Loucy (cell line): ENCODE results near the gene SNAPC1.
"Not testable (repeated sequence)": the region's sequence is repeated elsewhere in the genome, so short reads cannot be mapped to it uniquely, and the experiment has no call there.

ENCODE experiments used
- H2AFZ ChIP-seq: fragments of 200-600 bp; sonication (generic); 2 replicates; pipeline ENCODE4 v1.6.0; 2016; ENCODE audit warnings: antibody characterized with exemption, mild to moderate bottlenecking, low read length, moderate library complexity
- H3F3A ChIP-seq: fragments of 200-600 bp; 2 replicates; pipeline ENCODE4 v1.6.0; 2016; ENCODE audit warnings: antibody characterized with exemption, low read depth, mild to moderate bottlenecking
- H3K27me3 ChIP-seq: fragments of 200-600 bp; sonication (generic); 2 replicates; pipeline ENCODE4 v1.6.1; 2014; ENCODE audit warnings: low read length, mild to moderate bottlenecking; ENCODE audit not compliant: insufficient read depth, poor library complexity, severe bottlenecking
- H3K36me3 ChIP-seq: fragments of 200-600 bp; sonication (generic); 2 replicates; pipeline ENCODE4 v1.6.1; 2016; ENCODE audit warnings: low read length; ENCODE audit not compliant: insufficient read depth
- H3K4me1 ChIP-seq: fragments of 200-600 bp; sonication (generic); 2 replicates; pipeline ENCODE4 v1.5.1; 2014; ENCODE audit warnings: low read length, mild to moderate bottlenecking; ENCODE audit not compliant: insufficient read depth, poor library complexity, severe bottlenecking
- H3K4me2 ChIP-seq: fragments of 200-600 bp; sonication (generic); 2 replicates; pipeline ENCODE4 v1.6.0; 2014; ENCODE audit warnings: antibody characterized with exemption, low read length, low read depth, mild to moderate bottlenecking; ENCODE audit not compliant: poor library complexity, severe bottlenecking
- H3K4me3 ChIP-seq: fragments of 200-600 bp; sonication (generic); 2 replicates; pipeline ENCODE4 v1.5.1; 2014; ENCODE audit warnings: low read length, mild to moderate bottlenecking, mixed read lengths; ENCODE audit not compliant: poor library complexity, severe bottlenecking
- H3K79me2 ChIP-seq: fragments of 200-600 bp; sonication (generic); 2 replicates; pipeline ENCODE4 v1.6.1; 2014; ENCODE audit warnings: low read length; ENCODE audit not compliant: insufficient read depth
- H3K9ac ChIP-seq: fragments of 200-600 bp; sonication (generic); 2 replicates; pipeline ENCODE4 v1.6.0; 2014; ENCODE audit warnings: mild to moderate bottlenecking, low read depth, low read length, moderate library complexity; ENCODE audit not compliant: poor library complexity, severe bottlenecking
- H3K9me2 ChIP-seq: fragments of 200-600 bp; sonication (generic); replicated peaks from 2 replicates; pipeline ENCODE4 v1.6.1; 2016; ENCODE audit warnings: low read depth, low read length, mixed read lengths
- H3K9me3 ChIP-seq: fragments of 200-600 bp; sonication (generic); 2 replicates; pipeline ENCODE4 v1.6.1; 2014; ENCODE audit warnings: mild to moderate bottlenecking, antibody characterized with exemption, low read length, low read depth; ENCODE audit not compliant: insufficient read depth
- H4K20me1 ChIP-seq: fragments of 200-600 bp; sonication (generic); 2 replicates; pipeline ENCODE4 v1.6.0; 2014; ENCODE audit warnings: antibody characterized with exemption, low read length, mild to moderate bottlenecking; ENCODE audit not compliant: insufficient read depth, poor library complexity, severe bottlenecking
- CTCF ChIP-seq: fragments of 200-600 bp; sonication (generic); conservative IDR thresholded peaks from 2 replicates; pipeline ENCODE4 v1.5.1; 2014; ENCODE audit warnings: mild to moderate bottlenecking, antibody characterized with exemption, low read length
- EZH2phosphoT487 ChIP-seq: fragments of 200-600 bp; IDR thresholded peaks from 2 replicates; pipeline ENCODE4 v1.6.1; 2018; ENCODE audit warnings: antibody characterized with exemption, mild to moderate bottlenecking, moderate library complexity, borderline replicate concordance

Gene SNAPC1

DNA sequence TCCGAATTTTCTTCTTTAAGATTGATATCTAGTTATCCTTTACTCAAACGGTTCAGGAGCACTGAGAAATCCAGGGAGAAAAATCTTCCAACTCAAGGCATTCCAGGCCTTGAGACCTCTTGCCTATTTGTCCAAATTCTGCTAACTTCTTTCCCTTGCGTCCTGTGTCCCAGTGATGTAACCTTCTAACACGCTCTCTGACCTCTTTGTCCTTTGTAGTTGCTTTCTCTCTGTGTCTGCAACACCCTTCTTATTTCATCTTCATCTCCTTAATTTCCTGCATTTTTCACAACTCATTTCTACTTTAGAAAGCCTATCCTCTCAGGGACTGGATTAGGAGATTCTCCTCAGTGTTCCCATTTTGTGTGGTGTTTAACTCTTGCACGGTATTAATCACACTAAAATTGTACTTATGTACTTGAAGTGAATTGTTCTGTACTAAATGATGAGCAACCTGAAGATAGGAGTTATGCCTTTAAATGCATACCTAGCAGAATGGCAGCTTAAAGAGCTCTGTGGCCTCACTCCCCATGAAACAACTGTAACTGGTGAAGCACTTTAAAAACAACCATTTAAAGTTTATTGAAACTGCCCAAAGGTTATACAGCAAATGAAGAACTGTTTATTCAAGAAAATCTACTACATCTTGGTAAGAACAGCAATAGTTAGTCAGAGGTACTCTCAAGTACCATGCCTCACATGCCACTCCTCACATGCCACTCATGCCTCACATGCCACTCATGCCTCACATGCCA lies 7.4 kb upstream of the SNAPC1 start:
- TF ChIP-seq EZH2phosphoT487 (no peak), CTCF (no peak)
- H3K9ac ChIP-seq: no peak overlapping the region
- no peaks in the 10 kb centered on the region for H3K9me3 ChIP-seq
- no peaks in the 10 kb centered on the region for H3K36me3 ChIP-seq
- H4K20me1 ChIP-seq: no peaks in the 10 kb centered on the region
- no peaks in the 10 kb centered on the region for H3F3A ChIP-seq
- H3K4me1 ChIP-seq: peaks cover 18% of the 10 kb centered on the region
- H3K9me2 ChIP-seq: no peaks in the 10 kb centered on the region
- no peaks in the 10 kb centered on the region for H3K27me3 ChIP-seq
- peaks cover 10% of the 10 kb centered on the region; the same call in 1 of the 2 replicates for H3K79me2 ChIP-seq
- no peak overlapping the region for H3K4me2 ChIP-seq
- H3K4me3 ChIP-seq: no peak overlapping the region
- no peak overlapping the region for H2AFZ ChIP-seq

GRCh38 chr14:61755382-61755742 lies 6.9 kb upstream of the SNAPC1 start:
- H3K9ac ChIP-seq, H3K27me3 ChIP-seq, H4K20me1 ChIP-seq, H3K4me2 ChIP-seq, H3K9me3 ChIP-seq, H3F3A ChIP-seq, H3K79me2 ChIP-seq, H3K4me3 ChIP-seq, H2AFZ ChIP-seq, H3K9me2 ChIP-seq, H3K36me3 ChIP-seq: not testable (repeated sequence)
- peaks cover 14% of the 10 kb centered on the region for H3K4me1 ChIP-seq

- no peaks in the 10 kb centered on the region for H3K9me3 ChIP-seq
- no peaks in the 10 kb centered on the region for H3K27me3 ChIP-seq
- no peaks in the 10 kb centered on the region for H3K36me3 ChIP-seq
- H3K4me3 ChIP-seq: no peak overlapping the region
- H3K79me2 ChIP-seq: no peaks in the 10 kb centered on the region
- no peak overlapping the region for H3K4me2 ChIP-seq
- no peaks in the 10 kb centered on the region for H3F3A ChIP-seq
- TF ChIP-seq CTCF (no peak), EZH2phosphoT487 (no peak)
- no peaks in the 10 kb centered on the region for H3K9me2 ChIP-seq
- H4K20me1 ChIP-seq: no peaks in the 10 kb centered on the region
- H3K4me1 ChIP-seq: peaks cover 9% of the 10 kb centered on the region
- H3K9ac ChIP-seq: no peak overlapping the region
- no peak overlapping the region for H2AFZ ChIP-seq
Observed at GRCh38 chr14:61756135-61756534, 6.1 kb upstream of the SNAPC1 start.

GRCh38 chr14:61759878-61760277 lies 2.3 kb upstream of the SNAPC1 start:
- Histone ChIP-seq H3K4me2 (no peak overlapping the region), H4K20me1 (no peaks in the 10 kb centered on the region), H3K27me3 (no peaks in the 10 kb centered on the region), H3K36me3 (no peaks in the 10 kb centered on the region), H3K79me2 (peaks cover 26% of the 10 kb centered on the region), H3K9me2 (no peaks in the 10 kb centered on the region), H3K4me3 (no peak overlapping the region), H3K9ac (no peak overlapping the region), H3K9me3 (no peaks in the 10 kb centered on the region), H3K4me1 (peaks cover 25% of the 10 kb centered on the region), H2AFZ (peak overlapping the region; percentile 16; the same call in 1 of the 2 replicates), H3F3A (no peaks in the 10 kb centered on the region)
- TF ChIP-seq CTCF (no peak), EZH2phosphoT487 (no peak)
